B cell (primary cell): Measurements from ENCODE around the gene SENP1. TPM values are rescaled to one million over a fixed set of nuclear protein-coding genes. Genes with fewer than 3 reads are reported as not detected.

Experiments
- ATAC-seq: fragments of 200-7000 bp; cut with Tn5 transposase; one replicate; pipeline ENCODE4 v1.10.0; 2021; ENCODE audit warnings: low read depth, mild to moderate bottlenecking, moderate number of reproducible peaks, moderate library complexity
- CTCF ChIA-PET: fragments of 350-600 bp; sonication (Branson Sonifier 250); formaldehyde crosslinking; loops from one replicate; lab custom pipeline; 2021; ENCODE audit warnings: antibody characterized with exemption, inconsistent platforms; lab: Charles Lee
- POLR2A ChIA-PET: fragments of 350-600 bp; sonication (Branson Sonifier 250); formaldehyde crosslinking; loops from one replicate; lab custom pipeline; 2021; ENCODE audit warnings: antibody characterized with exemption; lab: Charles Lee
- DNase-seq: peaks from one replicate; pipeline ENCODE4 v3.0.0; 2013
- H2AFZ ChIP-seq: 2 replicates; pipeline ENCODE4 v1.6.1; 2012; ENCODE audit warnings: mild to moderate bottlenecking, low read depth, low read length; ENCODE audit not compliant: insufficient read depth, poor library complexity, severe bottlenecking
- H3K27ac ChIP-seq, 2 donors: 1 replicate in 1 of 2; 2 replicates in 1 of 2; pipeline ENCODE4 v1.5.1; 2012 to 2013; ENCODE audit warnings: low read length in 2 of 2, mild to moderate bottlenecking in 2 of 2, moderate library complexity in 1 of 2
- H3K27me3 ChIP-seq, 4 experiments: fragments of 200-600 bp in 1 of 4; sonication (generic) in 1 of 4; replicated peaks in 1 of 4; 1 replicate in 2 of 4; 2 replicates in 2 of 4; pipeline versions ENCODE4 v1.6.1 to v1.7.0; 2013 to 2016; ENCODE audit warnings: low read length in 3 of 4, mild to moderate bottlenecking in 2 of 4, mixed read lengths in 1 of 4, moderate library complexity in 1 of 4; ENCODE audit not compliant: insufficient read depth in 4 of 4, control insufficient read depth in 3 of 4; ENCODE audit errors: control extremely low read depth in 1 of 4
- H3K36me3 ChIP-seq, 2 experiments: replicated peaks in 1 of 2; 1 replicate in 1 of 2; 2 replicates in 1 of 2; pipeline versions ENCODE4 v1.6.1 to v1.7.1; 2013; ENCODE audit warnings: low read length in 1 of 2; ENCODE audit not compliant: insufficient read depth in 2 of 2, control insufficient read depth in 1 of 2; ENCODE audit errors: control extremely low read depth in 1 of 2, extremely low read depth in 1 of 2
- H3K4me1 ChIP-seq, 2 donors: fragments of 200-600 bp in 1 of 2; sonication (generic) in 1 of 2; 1 replicate in 1 of 2; 2 replicates in 1 of 2; pipeline versions ENCODE4 v1.5.1 to v1.6.1; 2013 to 2017; ENCODE audit warnings: low read length in 2 of 2; ENCODE audit not compliant: control insufficient read depth in 2 of 2, insufficient read depth in 2 of 2
- H3K4me2 ChIP-seq: replicated peaks from 2 replicates; pipeline ENCODE3; 2012; ENCODE audit warnings: mild to moderate bottlenecking, low read depth, low read length; ENCODE audit not compliant: poor library complexity, severe bottlenecking
- H3K4me3 ChIP-seq, 5 experiments: fragments of 200-600 bp in 1 of 5; sonication (generic) in 1 of 5; 1 replicate in 3 of 5; 2 replicates in 2 of 5; pipeline versions ENCODE4 v1.5.1 to v1.7.0; 2011 to 2016; ENCODE audit warnings: low read length in 4 of 5, mild to moderate bottlenecking in 4 of 5, low read depth in 2 of 5, control low read depth in 1 of 5, moderate library complexity in 1 of 5; ENCODE audit not compliant: insufficient read depth in 1 of 5; ENCODE audit errors: control extremely low read depth in 1 of 5, extremely low read depth in 1 of 5
- H3K79me2 ChIP-seq: fragments of 200-600 bp; sonication (generic); one replicate; pipeline ENCODE4 v1.6.0; 2016; ENCODE audit warnings: low read length; ENCODE audit not compliant: control insufficient read depth, insufficient read depth
- H3K9ac ChIP-seq: fragments of 200-600 bp; sonication (generic); 2 replicates; pipeline ENCODE4 v1.6.1; 2017; ENCODE audit warnings: mild to moderate bottlenecking, low read length, moderate library complexity
- H3K9me3 ChIP-seq, 3 donors: one replicate each; pipeline versions ENCODE4 v1.6.1 to v1.7.1; 2013; ENCODE audit warnings: low read length in 2 of 3; ENCODE audit not compliant: control insufficient read depth in 2 of 3, insufficient read depth in 1 of 3; ENCODE audit errors: control extremely low read depth in 1 of 3
- H4K20me1 ChIP-seq: 2 replicates; pipeline ENCODE4 v1.6.0; 2012; ENCODE audit warnings: mild to moderate bottlenecking, low read length; ENCODE audit not compliant: insufficient read depth, control insufficient read depth, poor library complexity, severe bottlenecking
- H3K27ac Mint-ChIP-seq: one replicate; pipeline ENCODE4 v1.8.0; 2021; ENCODE audit warnings: mixed read lengths
- H3K27me3 Mint-ChIP-seq: one replicate; pipeline ENCODE4 v1.8.0; 2021; ENCODE audit warnings: mixed read lengths
- H3K4me1 Mint-ChIP-seq: one replicate; pipeline ENCODE4 v1.8.0; 2021; ENCODE audit warnings: mixed read lengths
- H3K4me3 Mint-ChIP-seq: one replicate; pipeline ENCODE4 v1.8.0; 2021; ENCODE audit warnings: mixed read lengths
- H3K9me3 Mint-ChIP-seq: one replicate; pipeline ENCODE4 v1.8.0; 2022; ENCODE audit warnings: mixed read lengths; ENCODE audit not compliant: insufficient read depth
- EZH2 ChIP-seq: IDR thresholded peaks from 2 replicates; pipeline ENCODE4 v1.6.1; 2012; ENCODE audit warnings: borderline replicate concordance, low read depth, mild to moderate bottlenecking, moderate library complexity, low read length; ENCODE audit not compliant: insufficient read depth, poor library complexity, severe bottlenecking
- WGBS: methylation state at CpG from one replicate; pipeline ENCODE4 v1.1.5; 2013; ENCODE audit warnings: missing lambda C conversion rate; ENCODE audit not compliant: insufficient coverage; 5-methylcytosine and 5-hydroxymethylcytosine counted together
- intact Hi-C: fragments of 100-400 bp; cut with micrococcal nuclease; formaldehyde crosslinking; loops from one replicate; pipeline ENCODE4 v1.10.0; 2022
- polyA plus RNA-seq: library from polyadenylated mRNA; depleted of rRNA; stranded (reverse); fragments of >200 nt; gene quantifications from 2 replicates; pipeline ENCODE4 v1.2.3, GENCODE V29; 2012
- total RNA-seq, 2 donors: library from RNA; stranded (reverse); fragments of 120-200 nt in 1 of 2; gene quantifications; 1 replicate in 1 of 2; 2 replicates in 1 of 2; pipeline versions ENCODE4 v1.2.3 to v1.2.4, GENCODE V29; 2013 to 2022
- TF ChIP-seq, protein P1 (sequence below): fragments of 200-600 bp; IDR thresholded peaks from one replicate; pipeline ENCODE4 v1.8.0; 2022; ENCODE audit warnings: antibody characterized with exemption, mild to moderate bottlenecking

The SENP1 gene
- total and polyA plus RNA-seq, 2 donors (not counting 1 experiment from before 2014, with no cell fraction given) = 7.3 to 44.8 TPM

- Histone ChIP-seq H3K27ac (no peak overlapping the region), H3K27me3 (no peaks in the 10 kb centered on the region), H3K36me3 (peaks cover 5 to 45% of the 10 kb centered on the region in 2 experiments), H3K4me3 (no peak overlapping the region), H3K4me1 (peaks cover 0 to 9% of the 10 kb centered on the region in 2 donors), H2AFZ (no peak overlapping the region), H3K9me3 (no peaks in the 10 kb centered on the region), H3K79me2 (no peaks in the 10 kb centered on the region), H4K20me1 (no peaks in the 10 kb centered on the region), H3K4me2 (no peak overlapping the region), H3K9ac (no peak overlapping the region)
- no peak for ATAC-seq
- CTCF ChIA-PET = interaction anchor here (1.1 kb wide), 1 partner anchor 538 kb away, joined by 3 read pairs; no protein-coding TSS in a partner anchor
- DNase-seq = no peak
- Mint-ChIP-seq H3K4me3 (no peak overlapping the region), H3K27ac (no peak overlapping the region), H3K27me3 (no peaks in the 10 kb centered on the region), H3K9me3 (no peaks in the 10 kb centered on the region), H3K4me1 (peaks cover 5% of the 10 kb centered on the region)
- intact Hi-C loops = no loop called here
- WGBS = 100% methylated on average over 1 of the region's 3 CpGs
- POLR2A ChIA-PET = no interaction called here
- no peak for TF ChIP-seq EZH2
- TF ChIP-seq, protein P1, sequence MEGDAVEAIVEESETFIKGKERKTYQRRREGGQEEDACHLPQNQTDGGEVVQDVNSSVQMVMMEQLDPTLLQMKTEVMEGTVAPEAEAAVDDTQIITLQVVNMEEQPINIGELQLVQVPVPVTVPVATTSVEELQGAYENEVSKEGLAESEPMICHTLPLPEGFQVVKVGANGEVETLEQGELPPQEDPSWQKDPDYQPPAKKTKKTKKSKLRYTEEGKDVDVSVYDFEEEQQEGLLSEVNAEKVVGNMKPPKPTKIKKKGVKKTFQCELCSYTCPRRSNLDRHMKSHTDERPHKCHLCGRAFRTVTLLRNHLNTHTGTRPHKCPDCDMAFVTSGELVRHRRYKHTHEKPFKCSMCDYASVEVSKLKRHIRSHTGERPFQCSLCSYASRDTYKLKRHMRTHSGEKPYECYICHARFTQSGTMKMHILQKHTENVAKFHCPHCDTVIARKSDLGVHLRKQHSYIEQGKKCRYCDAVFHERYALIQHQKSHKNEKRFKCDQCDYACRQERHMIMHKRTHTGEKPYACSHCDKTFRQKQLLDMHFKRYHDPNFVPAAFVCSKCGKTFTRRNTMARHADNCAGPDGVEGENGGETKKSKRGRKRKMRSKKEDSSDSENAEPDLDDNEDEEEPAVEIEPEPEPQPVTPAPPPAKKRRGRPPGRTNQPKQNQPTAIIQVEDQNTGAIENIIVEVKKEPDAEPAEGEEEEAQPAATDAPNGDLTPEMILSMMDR = no peak
Measured at GRCh38 chr12:48080821-48081220, 25.1 kb downstream of the SENP1 start.

GRCh38 chr12:48080285-48080684 is 25.6 kb downstream of the SENP1 start:
- H3K27ac ChIP-seq = no peak overlapping the region
- H3K9me3 ChIP-seq = no peaks in the 10 kb centered on the region
- ATAC-seq (no peak), DNase-seq (no peak)
- H3K79me2 ChIP-seq = no peaks in the 10 kb centered on the region
- POLR2A ChIA-PET = no interaction called here
- peaks cover 6 to 42% of the 10 kb centered on the region in 2 experiments for H3K36me3 ChIP-seq
- H3K27me3 ChIP-seq = no peaks in the 10 kb centered on the region
- no peak overlapping the region for H2AFZ ChIP-seq
- WGBS = no CpG with 5 or more reads among the region's 5 CpGs
- intact Hi-C loops = no loop called here
- H3K4me2 ChIP-seq = no peak overlapping the region
- H3K4me1 ChIP-seq = peaks cover 0 to 8% of the 10 kb centered on the region in 2 donors
- H3K9me3 Mint-ChIP-seq = no peaks in the 10 kb centered on the region
- no peak overlapping the region for H3K27ac Mint-ChIP-seq
- no peaks in the 10 kb centered on the region for H3K27me3 Mint-ChIP-seq
- H3K4me3 ChIP-seq = no peak overlapping the region
- no peak overlapping the region for H3K9ac ChIP-seq
- TF ChIP-seq, protein P1 = no peak
- no peak for TF ChIP-seq EZH2
- H4K20me1 ChIP-seq = no peaks in the 10 kb centered on the region
- CTCF ChIA-PET = no interaction called here
- no peak overlapping the region for H3K4me3 Mint-ChIP-seq
- H3K4me1 Mint-ChIP-seq = peaks cover 5% of the 10 kb centered on the region
